Cardiac fibroblast (primary cell): Measurements from ENCODE around the gene CFAP57.

Source experiments
- DNase-seq, 2 donors: peaks; one replicate each; pipeline versions ENCODE4 v3.0.0 to v3.0.0-alpha.2; 2010; ENCODE audit warnings: low read depth in 2 of 2
- H3K4me3 ChIP-seq, 2 donors: replicated peaks in 1 of 2; 1 replicate in 1 of 2; 2 replicates in 1 of 2; pipeline ENCODE4 v1.5.1; 2011; ENCODE audit warnings: low read depth in 2 of 2, low read length in 2 of 2, mild to moderate bottlenecking in 2 of 2, moderate library complexity in 1 of 2
- CTCF ChIP-seq: IDR thresholded peaks from one replicate; pipeline ENCODE4 v1.5.1; 2011; ENCODE audit warnings: low read depth, mild to moderate bottlenecking, low read length, inconsistent platforms

Gene CFAP57

GRCh38 chr1:43171876-43172526 lies at the start of gene CFAP57, which contains the start of gene EBNA1BP2:
Gene CFAP57, plus strand, starts transcription at chr1:43172330. Its CDS starts 424 bp downstream, at chr1:43172754.
Gene EBNA1BP2, minus strand, starts transcription at chr1:43172290. Its CDS starts 172 bp downstream, at chr1:43172118.
- peak within 1 kb of the TSS; percentile 80 to 91 for H3K4me3 ChIP-seq
- peak; percentile 95 to 96 for DNase-seq
- TF ChIP-seq CTCF: no peak

GRCh38 chr1:43123031-43123430 lies 49.1 kb upstream of the CFAP57 start:
- no peak for TF ChIP-seq CTCF
- DNase-seq: no peak
- no peak overlapping the region for H3K4me3 ChIP-seq

GRCh38 chr1:43128816-43129215 lies 43.3 kb upstream of the CFAP57 start:
- no peak for TF ChIP-seq CTCF
- no peak for DNase-seq
- no peak overlapping the region for H3K4me3 ChIP-seq

GRCh38 chr1:43129426-43129825 lies 42.7 kb upstream of the CFAP57 start:
- H3K4me3 ChIP-seq: no peak overlapping the region
- TF ChIP-seq CTCF: no peak
- DNase-seq: no peak

GRCh38 chr1:43134068-43134467 lies 38.1 kb upstream of the CFAP57 start:
- no peak overlapping the region for H3K4me3 ChIP-seq
- no peak for DNase-seq
- no peak for TF ChIP-seq CTCF

GRCh38 chr1:43134640-43135039 lies 37.5 kb upstream of the CFAP57 start:
- TF ChIP-seq CTCF: no peak
- DNase-seq: no peak
- no peak overlapping the region for H3K4me3 ChIP-seq
